NCI-H1694 (cell line): ENCODE data around the gene LYZ.

Source experiments
- DNase-seq: peaks from one replicate; lab custom pipeline; 2025; lab: John Stamatoyannopoulos, UW

LYZ gene

GRCh38 chr12:69386921-69387320 is 38.7 kb downstream of the LYZ start:
- no peak for DNase-seq

- DNase-seq, result peak; percentile 41
Observed at GRCh38 chr12:69388371-69388770, 40.2 kb downstream of the LYZ start.

- DNase-seq, result no peak
Observed at GRCh38 chr12:69389831-69390230, 41.6 kb downstream of the LYZ start.

GRCh38 chr12:69392179-69392928 is 44.2 kb downstream of the LYZ start:
- DNase-seq, result no peak

- no peak for DNase-seq
Observed at GRCh38 chr12:69396041-69396440, 47.9 kb downstream of the LYZ start.

GRCh38 chr12:69396963-69397362 is 48.8 kb downstream of the LYZ start:
- no peak for DNase-seq

- no peak for DNase-seq
Observed at GRCh38 chr12:69397978-69398377, 49.8 kb downstream of the LYZ start.

- DNase-seq, result no peak
Observed at GRCh38 chr12:69401940-69402339, 53.8 kb downstream of the LYZ start.
